Ishikawa (cell line): ENCODE measurements around the gene MACROD2.
A peak's percentile ranks its signal among the peaks of the same experiment; 100 is the strongest.

ENCODE experiments used
- CEBPB ChIP-seq: IDR thresholded peaks from 2 replicates; pipeline ENCODE4 v1.6.1; 2012
- CREB1 ChIP-seq: IDR thresholded peaks from 2 replicates; pipeline ENCODE4 v1.6.1; 2012; ENCODE audit warnings: low read depth
- EGR1 ChIP-seq: IDR thresholded peaks from 2 replicates; pipeline ENCODE4 v1.6.1; 2012
- EP300 ChIP-seq: IDR thresholded peaks from 2 replicates; pipeline ENCODE4 v1.6.1; 2012; ENCODE audit warnings: borderline replicate concordance
- FOXM1 ChIP-seq: IDR thresholded peaks from 2 replicates; pipeline ENCODE4 v1.6.1; 2012; ENCODE audit warnings: low read depth, borderline replicate concordance
- NFIC ChIP-seq: IDR thresholded peaks from 2 replicates; pipeline ENCODE4 v1.6.1; 2012
- RAD21 ChIP-seq: IDR thresholded peaks from 2 replicates; pipeline ENCODE4 v1.6.1; 2012; ENCODE audit warnings: low read depth
- TAF1 ChIP-seq: IDR thresholded peaks from 2 replicates; pipeline ENCODE4 v1.6.1; 2012; ENCODE audit warnings: low read depth, mild to moderate bottlenecking
- TCF12 ChIP-seq: IDR thresholded peaks from 2 replicates; pipeline ENCODE4 v1.6.1; 2012; ENCODE audit warnings: low read depth
- TEAD4 ChIP-seq: IDR thresholded peaks from 2 replicates; pipeline ENCODE4 v1.6.1; 2012
- YY1 ChIP-seq: IDR thresholded peaks from 2 replicates; pipeline ENCODE4 v1.6.1; 2012; ENCODE audit warnings: low read depth
- ZBTB7A ChIP-seq: IDR thresholded peaks from 2 replicates; pipeline ENCODE4 v1.6.1; 2012; ENCODE audit warnings: low read depth
- TF ChIP-seq, protein P1 (sequence below): IDR thresholded peaks from 2 replicates; pipeline ENCODE4 v1.6.1; 2012
- TF ChIP-seq, protein P2 (sequence below): IDR thresholded peaks from 2 replicates; pipeline ENCODE4 v1.6.1; 2012; ENCODE audit warnings: low read depth, mild to moderate bottlenecking
- TF ChIP-seq, protein P3 (sequence below): IDR thresholded peaks from 2 replicates; pipeline ENCODE4 v1.6.1; 2012

The MACROD2 gene

DNA sequence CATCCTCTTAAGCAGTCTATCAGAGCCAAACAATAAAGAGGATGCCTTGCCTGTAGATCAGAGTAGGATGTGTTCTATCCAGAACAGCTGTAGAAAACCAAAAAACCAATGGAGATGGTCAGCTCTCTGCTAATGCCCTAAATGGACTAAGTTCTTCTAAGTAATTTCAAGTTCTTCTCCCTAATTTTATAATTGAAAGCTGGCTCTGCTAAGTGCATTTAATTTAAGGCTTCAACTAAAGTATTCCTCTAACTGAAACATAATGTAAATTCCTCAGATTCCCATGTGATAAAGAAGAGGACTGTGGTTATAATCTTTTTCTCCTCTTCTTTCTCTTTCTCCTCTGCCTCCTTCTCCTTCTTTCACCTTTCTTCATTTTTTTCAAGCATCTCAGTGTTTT lies 1868.4 kb downstream of the MACROD2 start:
- TF ChIP-seq, protein P1, sequence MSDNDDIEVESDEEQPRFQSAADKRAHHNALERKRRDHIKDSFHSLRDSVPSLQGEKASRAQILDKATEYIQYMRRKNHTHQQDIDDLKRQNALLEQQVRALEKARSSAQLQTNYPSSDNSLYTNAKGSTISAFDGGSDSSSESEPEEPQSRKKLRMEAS = no peak

DNA sequence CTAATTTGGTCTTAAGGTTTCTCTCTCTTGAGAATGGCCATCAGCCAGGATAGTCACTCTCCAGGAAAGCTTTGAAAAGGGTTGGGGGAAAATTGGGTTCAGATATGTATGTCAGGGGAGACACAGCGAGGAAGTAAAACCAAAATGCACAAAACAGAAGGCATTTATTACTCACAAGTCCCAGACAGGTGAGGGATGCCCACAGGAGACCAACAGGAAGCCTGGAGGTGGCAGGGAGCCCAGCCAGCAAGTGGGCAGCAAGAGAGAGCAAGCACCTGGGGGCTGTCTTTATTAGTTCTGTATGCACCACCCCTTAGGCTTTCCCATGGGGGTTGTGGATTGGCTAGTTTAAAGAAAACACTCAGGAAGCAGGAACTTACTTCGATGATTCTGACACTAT lies 1870.2 kb downstream of the MACROD2 start:
- TF ChIP-seq ZBTB7A = no peak
- no peak for TF ChIP-seq TEAD4
- TF ChIP-seq TCF12 = no peak

DNA sequence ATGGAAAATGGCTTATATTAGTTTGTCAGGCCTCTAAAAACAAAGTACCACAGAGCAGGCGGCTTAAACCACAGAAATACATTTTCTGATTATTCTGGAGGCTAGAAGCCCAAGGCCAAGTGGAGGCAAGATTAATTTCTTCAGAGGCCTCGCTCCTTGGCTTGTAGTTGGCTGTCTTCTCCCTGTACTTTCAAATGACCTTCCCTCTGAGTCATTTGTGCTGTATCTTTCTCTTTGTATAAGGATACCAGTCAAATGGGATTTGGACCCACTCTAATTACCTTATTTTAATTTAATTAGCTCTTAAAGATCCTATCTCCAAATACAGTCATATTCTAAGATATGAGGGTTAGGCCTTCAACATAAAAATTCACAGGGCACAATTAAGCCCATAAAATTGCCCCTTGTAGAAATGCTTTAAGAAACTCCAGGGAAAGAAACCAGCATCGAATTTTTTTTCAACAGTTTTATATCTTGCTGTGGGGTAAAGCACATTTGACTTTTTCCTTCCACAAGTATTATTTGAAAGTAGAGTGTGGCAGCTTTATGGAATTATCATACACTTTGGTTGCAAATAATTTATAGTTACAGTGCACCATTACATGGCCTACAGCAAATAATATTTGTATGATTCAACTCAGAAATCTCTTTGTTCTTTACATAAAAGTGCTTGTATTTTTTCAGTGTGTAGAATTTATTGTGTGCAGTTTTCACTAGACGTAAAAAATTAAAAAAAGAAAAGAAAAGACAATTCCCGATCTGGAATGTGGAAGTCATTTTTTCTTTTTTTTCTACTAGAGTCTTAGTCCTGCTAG lies 1871.8 kb downstream of the MACROD2 start:
- TF ChIP-seq FOXM1 (no peak), EGR1 (no peak), TCF12 (no peak), ZBTB7A (no peak), CREB1 (no peak), EP300 (no peak), YY1 (no peak), CEBPB (no peak), TEAD4 (no peak), TAF1 (no peak), NFIC (no peak), RAD21 (no peak)
- TF ChIP-seq, protein P2, sequence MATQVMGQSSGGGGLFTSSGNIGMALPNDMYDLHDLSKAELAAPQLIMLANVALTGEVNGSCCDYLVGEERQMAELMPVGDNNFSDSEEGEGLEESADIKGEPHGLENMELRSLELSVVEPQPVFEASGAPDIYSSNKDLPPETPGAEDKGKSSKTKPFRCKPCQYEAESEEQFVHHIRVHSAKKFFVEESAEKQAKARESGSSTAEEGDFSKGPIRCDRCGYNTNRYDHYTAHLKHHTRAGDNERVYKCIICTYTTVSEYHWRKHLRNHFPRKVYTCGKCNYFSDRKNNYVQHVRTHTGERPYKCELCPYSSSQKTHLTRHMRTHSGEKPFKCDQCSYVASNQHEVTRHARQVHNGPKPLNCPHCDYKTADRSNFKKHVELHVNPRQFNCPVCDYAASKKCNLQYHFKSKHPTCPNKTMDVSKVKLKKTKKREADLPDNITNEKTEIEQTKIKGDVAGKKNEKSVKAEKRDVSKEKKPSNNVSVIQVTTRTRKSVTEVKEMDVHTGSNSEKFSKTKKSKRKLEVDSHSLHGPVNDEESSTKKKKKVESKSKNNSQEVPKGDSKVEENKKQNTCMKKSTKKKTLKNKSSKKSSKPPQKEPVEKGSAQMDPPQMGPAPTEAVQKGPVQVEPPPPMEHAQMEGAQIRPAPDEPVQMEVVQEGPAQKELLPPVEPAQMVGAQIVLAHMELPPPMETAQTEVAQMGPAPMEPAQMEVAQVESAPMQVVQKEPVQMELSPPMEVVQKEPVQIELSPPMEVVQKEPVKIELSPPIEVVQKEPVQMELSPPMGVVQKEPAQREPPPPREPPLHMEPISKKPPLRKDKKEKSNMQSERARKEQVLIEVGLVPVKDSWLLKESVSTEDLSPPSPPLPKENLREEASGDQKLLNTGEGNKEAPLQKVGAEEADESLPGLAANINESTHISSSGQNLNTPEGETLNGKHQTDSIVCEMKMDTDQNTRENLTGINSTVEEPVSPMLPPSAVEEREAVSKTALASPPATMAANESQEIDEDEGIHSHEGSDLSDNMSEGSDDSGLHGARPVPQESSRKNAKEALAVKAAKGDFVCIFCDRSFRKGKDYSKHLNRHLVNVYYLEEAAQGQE = no peak
- TF ChIP-seq, protein P3, sequence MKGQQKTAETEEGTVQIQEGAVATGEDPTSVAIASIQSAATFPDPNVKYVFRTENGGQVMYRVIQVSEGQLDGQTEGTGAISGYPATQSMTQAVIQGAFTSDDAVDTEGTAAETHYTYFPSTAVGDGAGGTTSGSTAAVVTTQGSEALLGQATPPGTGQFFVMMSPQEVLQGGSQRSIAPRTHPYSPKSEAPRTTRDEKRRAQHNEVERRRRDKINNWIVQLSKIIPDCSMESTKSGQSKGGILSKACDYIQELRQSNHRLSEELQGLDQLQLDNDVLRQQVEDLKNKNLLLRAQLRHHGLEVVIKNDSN = no peak
- TF ChIP-seq, protein P1 = no peak

DNA sequence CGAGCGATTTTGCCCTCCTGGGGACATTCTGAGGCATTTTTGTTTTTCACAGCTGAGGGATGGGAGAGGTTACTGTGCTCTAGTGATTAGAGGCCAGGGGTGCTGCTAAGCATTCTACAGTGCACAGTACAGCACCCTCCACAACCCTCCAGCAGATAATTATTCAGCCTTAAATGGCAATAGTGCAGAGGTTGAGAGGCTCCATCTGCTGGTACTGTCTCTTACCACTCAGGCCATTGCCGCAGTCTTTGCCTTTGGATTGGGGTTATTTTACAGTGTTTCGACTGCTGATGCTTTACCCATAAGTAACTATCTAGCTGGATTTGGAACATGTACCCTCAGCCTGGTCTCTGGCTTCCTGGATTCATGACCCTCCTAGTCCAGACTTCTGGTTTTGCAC lies 1872.6 kb downstream of the MACROD2 start:
- no peak for TF ChIP-seq FOXM1
- TF ChIP-seq RAD21 = peak; percentile 32; the same call in 1 of the 2 replicates
- TF ChIP-seq, protein P1 = no peak

DNA sequence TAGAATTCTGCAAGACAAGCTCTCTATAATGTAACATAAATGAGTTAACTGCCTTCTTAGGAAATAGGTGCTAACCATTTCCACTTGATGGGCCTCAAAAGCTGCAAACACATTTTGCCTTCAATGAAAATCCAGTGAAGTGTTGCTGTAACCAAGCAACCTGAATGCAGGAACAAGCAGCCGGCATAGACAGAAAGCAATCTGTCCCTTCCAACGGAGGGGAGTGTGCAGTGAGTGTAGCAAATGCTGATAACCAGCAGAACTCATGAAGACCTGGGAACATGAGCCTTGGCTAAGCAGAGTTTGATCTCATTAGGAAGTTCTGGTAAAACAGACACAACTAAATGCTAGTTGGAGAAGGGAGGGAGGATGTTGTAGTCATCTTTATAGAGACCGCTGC lies 1880.1 kb downstream of the MACROD2 start:
- TF ChIP-seq TEAD4 = no peak
- TF ChIP-seq ZBTB7A = no peak
- TF ChIP-seq CREB1 = no peak
- TF ChIP-seq RAD21 = no peak
- no peak for TF ChIP-seq CEBPB
- TF ChIP-seq EP300 = no peak

DNA sequence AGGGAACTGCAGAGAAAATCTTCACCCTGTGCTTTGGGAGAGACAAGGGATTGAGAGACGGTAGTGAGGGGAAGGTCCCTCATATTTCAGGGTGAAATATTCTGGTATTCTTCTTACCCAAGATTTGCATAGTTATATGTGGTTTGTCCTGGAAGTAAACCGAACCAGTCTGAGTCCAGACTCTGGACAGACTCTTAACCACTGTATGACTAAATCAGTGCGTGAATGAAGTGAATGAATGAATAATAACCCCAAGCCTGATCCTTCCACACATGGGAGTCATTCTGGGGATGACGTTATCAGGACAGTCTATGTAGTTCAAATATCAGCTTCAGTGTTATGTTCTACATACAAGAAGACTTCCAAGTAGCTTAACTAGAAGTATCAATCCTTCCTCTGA lies 1887.2 kb downstream of the MACROD2 start:
- TF ChIP-seq EP300 = no peak
- TF ChIP-seq CEBPB = no peak
- no peak for TF ChIP-seq TAF1
- TF ChIP-seq, protein P1 = no peak
- TF ChIP-seq EGR1 = no peak

DNA sequence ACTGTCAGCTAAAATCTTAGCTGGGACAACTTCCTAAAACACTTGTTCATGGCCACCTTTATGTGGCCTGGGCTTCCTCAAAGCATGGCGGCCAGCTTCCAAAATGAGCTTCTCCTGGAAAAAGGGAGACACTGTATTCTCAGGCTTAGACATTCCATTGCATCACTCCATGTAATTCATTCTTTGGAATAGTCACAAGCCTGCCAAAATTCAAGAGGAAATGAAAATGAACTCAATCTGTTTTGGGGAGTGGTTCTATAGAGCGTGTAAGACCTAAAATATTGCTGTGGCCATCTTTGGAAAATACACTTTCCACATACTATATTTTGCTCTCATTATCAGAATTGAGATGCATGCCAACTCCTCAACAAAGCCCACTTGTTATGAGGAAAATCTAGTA lies 1890.9 kb downstream of the MACROD2 start:
- TF ChIP-seq EP300 (no peak), CREB1 (no peak), EGR1 (no peak), NFIC (no peak), TCF12 (no peak), TEAD4 (no peak), ZBTB7A (no peak), RAD21 (no peak), TAF1 (no peak), CEBPB (no peak), FOXM1 (no peak), YY1 (no peak)
- TF ChIP-seq, protein P3 = no peak
- TF ChIP-seq, protein P2 = no peak
- TF ChIP-seq, protein P1 = no peak
